Globus pallidus (tissue), 1 donor: ENCODE results near the gene OCIAD1.
"Not testable (repeated sequence)": the region's sequence is repeated elsewhere in the genome, so short reads cannot be mapped to it uniquely, and the experiment has no call there.

ENCODE experiments used
- DNase-seq: peaks from one replicate; pipeline ENCODE4 v3.0.0-alpha.2; 2015; ENCODE audit warnings: low spot score

Gene OCIAD1, protein sequence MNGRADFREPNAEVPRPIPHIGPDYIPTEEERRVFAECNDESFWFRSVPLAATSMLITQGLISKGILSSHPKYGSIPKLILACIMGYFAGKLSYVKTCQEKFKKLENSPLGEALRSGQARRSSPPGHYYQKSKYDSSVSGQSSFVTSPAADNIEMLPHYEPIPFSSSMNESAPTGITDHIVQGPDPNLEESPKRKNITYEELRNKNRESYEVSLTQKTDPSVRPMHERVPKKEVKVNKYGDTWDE

DNA sequence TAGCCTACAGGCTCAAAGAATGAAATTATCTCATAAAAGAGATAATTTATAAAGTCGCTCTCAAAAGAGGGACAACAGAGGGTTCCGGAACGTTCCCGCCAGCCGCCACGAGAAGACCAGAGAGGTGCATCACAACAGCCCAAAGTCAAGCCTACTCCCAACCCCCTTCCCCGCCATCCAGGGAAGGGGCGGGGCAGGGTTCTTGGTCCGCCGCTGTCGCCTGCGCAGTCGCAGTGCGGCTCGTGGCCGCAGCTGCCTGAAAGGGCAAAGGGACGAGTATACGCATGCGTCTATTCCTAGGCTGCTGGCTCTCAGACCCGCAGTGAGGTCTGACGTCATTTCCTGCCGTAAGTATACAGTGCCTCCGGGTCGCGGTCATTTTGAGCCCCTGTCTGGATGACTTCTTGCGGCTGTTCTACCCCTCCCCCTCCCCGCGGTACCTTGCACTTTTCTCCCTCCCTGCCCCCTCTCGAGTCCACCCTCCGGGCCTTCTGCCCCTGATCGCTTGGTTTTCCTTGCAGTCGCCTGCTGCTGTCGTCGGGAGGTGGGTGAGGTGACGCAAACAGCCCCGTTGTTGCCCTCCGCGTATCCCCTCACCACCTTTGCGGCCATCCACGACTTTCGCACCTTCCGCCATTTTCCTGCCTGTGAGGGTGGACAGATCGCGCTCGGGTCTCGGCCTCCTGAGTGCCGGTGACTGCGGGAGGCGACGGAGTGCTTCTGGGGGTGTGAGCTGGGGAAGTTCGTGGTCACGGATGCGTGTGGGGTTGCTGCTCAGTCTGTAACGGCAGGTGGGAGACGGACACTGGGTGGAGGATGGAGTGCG lies at the start of gene OCIAD1:
TSS of gene OCIAD1 (plus strand) at position 383 of the 826 bp plus-strand sequence. CDS start 1,537 bp downstream, outside the sequence.
- DNase-seq: peak; percentile 99

DNA sequence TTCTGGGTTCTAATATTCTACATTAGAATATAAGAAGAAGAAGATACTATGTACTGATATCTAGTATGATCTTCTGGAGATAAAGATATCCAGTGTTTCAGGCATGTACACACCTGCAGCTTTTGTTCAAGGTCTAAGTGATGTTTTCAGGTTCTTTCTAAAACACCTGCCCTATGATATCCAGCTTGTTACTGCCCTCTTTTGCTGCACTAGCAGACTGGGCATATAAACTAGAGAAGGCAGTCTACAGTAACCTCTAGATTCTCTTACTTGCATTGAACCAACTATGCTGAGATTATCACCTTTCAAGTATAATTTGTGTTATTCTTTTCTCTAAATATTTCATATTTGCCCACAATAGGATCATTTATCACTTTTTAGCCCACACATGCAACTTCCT lies 48.9 kb upstream of the OCIAD1 start:
- no peak for DNase-seq

GRCh38 chr4:48785302-48785701 lies 45.6 kb upstream of the OCIAD1 start:
- DNase-seq: no peak

- DNase-seq: no peak
These were observed 44.3 kb upstream of the OCIAD1 start for GRCh38 chr4:48786549-48786948.

GRCh38 chr4:48787056-48787455 lies 43.8 kb upstream of the OCIAD1 start:
- peak; percentile 92 for DNase-seq

DNA sequence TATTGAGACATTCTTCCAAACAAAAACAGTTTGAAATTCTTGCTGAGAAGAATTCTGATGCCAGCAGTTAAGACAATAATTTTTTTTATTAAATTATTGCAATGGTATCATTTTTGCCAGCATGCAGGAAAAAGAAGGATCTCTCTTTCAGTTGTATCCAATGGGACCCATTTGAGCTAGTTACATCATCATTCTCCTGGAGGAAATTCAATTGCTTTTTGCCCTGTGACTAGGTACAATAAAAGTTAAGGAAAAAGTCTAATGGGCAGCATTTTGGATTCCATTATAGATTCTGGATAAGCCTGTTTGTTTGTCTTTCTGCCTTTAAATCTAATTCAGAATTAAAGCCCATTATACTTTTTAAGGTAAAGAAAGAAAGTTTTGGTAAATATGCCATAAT lies 40.3 kb upstream of the OCIAD1 start:
- DNase-seq: no peak

DNA sequence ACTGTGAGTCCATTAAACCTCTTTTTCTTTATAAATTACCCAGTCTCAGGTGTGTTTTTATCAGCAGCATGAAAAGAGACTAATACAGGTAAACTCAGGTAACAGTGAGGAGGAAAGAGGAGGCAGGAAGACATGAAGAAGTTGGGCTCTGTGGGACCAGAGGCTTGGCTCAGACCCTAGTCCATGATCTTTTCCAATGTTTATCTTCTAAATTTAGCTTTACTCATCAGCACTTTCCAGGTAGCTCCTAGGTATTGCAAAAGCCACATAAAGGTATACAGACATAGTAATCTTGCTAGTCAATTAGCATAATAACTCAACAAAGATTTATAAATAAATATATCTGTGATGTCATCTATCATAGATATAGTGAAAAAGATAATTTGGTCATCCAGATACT lies 39.6 kb upstream of the OCIAD1 start:
- no peak for DNase-seq

DNA sequence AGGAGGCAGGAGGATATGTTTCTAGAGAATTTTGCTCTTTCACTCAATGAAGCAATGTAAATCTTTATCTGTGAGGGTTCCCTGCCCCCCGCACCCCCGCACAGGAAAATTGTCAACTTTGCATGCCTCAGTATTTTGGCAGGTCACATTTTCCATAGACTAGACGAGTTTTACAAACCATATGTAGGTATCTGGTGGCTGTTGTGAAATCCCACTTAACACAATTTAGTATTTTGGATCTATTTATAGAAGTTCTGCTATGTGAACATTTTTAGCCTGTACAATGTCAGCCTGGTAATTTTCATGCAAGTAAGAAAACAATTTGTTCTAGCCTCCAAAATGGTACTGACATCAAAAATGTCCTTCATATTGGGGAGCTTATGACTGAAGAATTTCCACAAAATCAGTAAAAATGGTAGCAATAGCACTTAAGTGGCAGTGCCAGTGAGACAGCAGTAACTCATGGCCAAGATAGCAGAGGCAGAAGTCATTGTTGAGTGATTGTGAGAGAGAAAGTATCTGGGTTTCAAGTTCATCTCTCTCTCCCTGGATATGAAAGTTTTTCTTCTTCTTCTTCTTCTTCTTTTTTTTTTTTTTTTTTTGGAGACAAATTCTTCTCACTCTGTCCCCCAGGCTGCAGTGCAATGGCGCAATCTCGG lies 38.4 kb upstream of the OCIAD1 start:
- DNase-seq: no peak

- no peak for DNase-seq
These were observed 35.8 kb upstream of the OCIAD1 start for GRCh38 chr4:48795108-48795507.

DNA sequence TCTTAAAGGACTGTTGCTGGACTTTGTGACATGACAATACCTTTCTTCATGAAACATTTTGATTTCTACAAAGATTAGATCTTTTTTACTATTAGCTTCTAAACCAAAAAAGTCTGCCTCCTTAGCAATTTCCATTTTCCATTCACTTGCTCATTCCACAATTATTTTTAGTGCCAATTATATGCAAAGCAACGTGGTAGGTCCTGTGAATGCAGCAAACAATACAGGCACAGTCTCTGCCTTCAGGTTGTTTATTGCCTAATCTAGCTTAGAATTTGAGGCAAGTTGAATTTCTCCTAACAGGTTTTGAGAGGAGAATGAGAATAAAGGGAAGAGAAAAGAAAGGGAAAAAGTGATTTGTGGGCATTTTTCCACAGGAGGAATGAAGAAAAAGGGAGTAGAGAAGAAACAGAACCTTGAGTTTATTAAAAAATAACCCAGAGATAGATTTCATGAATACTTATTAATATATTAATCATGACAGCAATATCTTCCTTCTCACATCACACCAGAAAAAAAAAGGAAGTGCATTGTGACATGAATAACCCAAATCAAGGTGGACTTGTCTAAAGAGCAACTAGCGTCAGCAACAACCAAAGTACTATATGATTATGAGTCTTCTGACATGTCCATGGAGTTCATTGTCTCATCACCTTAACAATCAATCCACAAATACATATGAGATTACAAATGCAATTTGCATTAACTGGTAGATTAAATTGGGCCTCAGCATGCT lies 34.5 kb upstream of the OCIAD1 start:
- DNase-seq: no peak

- no peak for DNase-seq
These were observed 33.8 kb upstream of the OCIAD1 start for GRCh38 chr4:48796927-48797679.

DNA sequence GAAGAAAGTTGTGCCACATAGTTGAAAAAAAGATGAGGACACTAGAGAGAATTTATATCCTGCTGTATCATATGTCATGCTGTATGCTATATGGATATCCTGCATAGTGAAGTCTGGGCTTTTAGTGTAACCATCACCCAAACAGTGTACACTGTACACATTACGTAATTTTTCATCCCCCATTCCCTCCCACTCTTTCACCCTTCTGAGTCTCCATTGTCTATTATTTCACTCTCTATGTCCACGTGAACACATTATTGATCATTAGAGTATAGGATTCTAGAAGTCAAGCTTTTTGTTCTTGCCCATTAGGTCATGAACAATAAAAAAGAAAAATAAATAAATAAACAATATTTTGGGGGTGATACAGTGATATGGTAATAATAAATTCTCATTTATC lies 32.8 kb upstream of the OCIAD1 start:
- no peak for DNase-seq

DNA sequence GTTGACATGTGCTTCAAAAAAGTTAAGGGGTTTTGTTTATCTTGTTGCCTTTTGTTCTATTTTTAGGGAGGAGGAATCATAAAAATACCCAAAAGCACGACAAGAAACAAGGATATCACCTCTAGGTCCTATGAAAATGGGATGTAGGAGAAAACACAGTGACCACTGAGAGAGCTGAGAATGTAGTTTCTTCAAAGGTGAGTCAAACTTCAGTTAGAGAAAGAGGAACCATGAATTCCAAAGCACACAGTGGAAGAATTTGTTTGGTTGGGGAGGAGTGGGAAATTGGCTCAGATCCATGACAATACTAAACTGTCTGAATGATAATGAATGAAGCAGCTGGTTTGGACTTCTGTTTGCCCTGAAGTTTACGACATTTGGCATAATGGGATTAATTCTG lies 31.7 kb upstream of the OCIAD1 start:
- DNase-seq: no peak

DNA sequence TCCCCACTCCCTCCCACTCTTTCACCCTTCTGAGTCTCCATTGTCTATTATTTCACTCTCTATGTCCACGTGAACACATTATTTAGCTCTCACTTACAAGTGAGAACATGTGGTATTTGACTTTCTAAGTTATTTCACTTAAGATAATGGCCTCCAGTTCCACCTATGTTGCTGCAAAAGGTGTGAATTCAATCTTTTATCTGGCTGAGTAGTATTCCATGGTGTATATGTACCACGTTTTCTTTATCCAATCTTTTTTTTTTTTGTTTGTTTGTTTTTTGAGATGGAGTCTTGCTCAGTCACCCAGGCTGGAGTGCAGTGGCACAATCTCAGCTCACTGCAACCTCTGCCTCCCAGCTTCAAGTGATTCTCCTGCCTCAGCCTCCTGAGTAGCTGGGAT lies 30.7 kb upstream of the OCIAD1 start:
- not testable (repeated sequence) for DNase-seq

- DNase-seq: no peak
These were observed 29.7 kb upstream of the OCIAD1 start for GRCh38 chr4:48801016-48801715.

- DNase-seq: no peak
These were observed 26.1 kb upstream of the OCIAD1 start for GRCh38 chr4:48804584-48805301.

DNA sequence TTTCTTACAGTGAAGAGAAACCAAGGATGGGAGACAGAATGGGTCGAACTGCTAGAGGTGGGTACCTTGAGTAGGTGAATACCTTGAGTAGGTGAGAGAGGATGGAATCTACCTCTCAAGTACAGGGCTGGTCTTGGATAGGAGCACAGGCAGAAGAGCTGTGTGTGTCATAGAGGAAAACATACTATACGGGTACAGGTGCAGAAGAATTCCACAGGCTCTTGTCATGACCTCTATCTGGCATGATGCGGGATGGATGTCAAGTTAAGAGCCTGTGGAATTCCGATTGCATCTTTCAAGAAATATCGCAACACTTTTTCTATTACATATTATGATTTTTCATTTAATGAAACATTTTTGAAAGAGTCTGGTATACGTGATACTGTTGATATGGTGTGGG lies 18.0 kb upstream of the OCIAD1 start:
- no peak for DNase-seq

DNA sequence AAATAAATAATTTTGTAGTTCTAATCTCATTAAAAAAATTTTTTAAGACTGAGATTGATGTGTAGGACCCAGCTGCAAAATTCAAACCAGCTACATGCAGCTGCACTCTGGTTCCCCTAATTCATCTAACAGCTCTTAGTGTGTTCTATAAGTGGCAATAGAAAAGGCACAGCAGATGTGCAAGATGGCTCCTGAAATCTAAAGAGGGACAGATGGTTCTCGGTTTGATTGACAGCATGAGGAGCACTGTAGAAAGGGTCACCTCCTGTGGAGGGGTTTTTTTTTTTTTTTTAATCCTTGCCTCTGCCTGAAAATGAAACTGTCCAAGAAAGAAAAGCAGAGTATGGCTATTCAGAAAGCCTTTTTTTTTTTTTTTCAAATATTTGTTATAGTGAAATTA lies 16.9 kb upstream of the OCIAD1 start:
- DNase-seq: no peak

DNA sequence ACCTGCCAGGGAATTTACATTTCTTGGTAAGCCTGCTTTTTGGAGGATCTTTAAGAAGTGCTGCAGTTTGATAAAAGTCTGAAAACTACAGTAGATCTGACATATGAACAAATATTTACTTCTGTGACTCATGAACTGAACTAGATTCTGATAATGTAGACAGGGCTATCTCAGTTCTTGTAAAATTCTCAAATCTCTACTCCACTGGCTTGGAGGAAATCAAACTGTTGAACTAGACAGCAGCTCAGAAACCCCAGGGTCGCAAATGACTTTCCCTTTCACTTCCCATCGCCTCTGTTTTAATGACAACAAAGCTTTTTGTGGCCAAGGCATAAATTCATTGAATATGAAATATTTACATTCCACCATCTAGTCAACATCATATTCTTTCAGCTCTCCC lies 15.4 kb upstream of the OCIAD1 start:
- DNase-seq: no peak

DNA sequence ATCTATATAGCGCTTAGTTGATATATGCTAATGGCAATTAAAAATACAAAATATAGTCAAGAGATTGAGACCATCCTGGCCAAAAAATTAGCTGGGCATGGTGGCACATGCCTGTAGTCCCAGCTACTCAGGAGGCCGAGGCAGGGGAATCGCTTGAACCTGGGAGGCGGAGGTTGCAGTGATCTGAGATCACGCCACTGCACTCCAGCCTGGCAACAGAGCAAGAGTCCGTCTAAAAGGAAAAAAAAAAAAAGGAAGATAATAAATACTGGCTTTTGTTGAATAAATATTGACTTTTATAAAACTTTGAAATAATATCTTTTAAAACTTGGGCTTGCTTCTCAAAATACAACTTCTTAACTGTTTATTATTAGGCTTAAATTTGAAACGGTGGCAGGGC lies 14.6 kb upstream of the OCIAD1 start:
- not testable (repeated sequence) for DNase-seq
